Muscle of leg (tissue), 11 donors: ENCODE results near the gene WLS. TPM values are rescaled to one million over a fixed set of nuclear protein-coding genes. Genes with fewer than 3 reads are reported as not detected.

Experiments
- DNase-seq: peaks from one replicate; pipeline ENCODE4 v3.0.0; 2013
- H3K27ac ChIP-seq: one replicate; pipeline ENCODE4 v1.5.1; 2013; ENCODE audit warnings: mild to moderate bottlenecking, low read length, control low read depth
- H3K27me3 ChIP-seq: one replicate; pipeline ENCODE4 v1.6.1; 2013; ENCODE audit warnings: low read length; ENCODE audit not compliant: control insufficient read depth, insufficient read depth
- H3K36me3 ChIP-seq: one replicate; pipeline ENCODE4 v1.6.1; 2013; ENCODE audit warnings: low read length; ENCODE audit not compliant: control insufficient read depth, insufficient read depth
- H3K4me1 ChIP-seq: one replicate; pipeline ENCODE4 v1.6.1; 2013; ENCODE audit warnings: low read length; ENCODE audit not compliant: control insufficient read depth, insufficient read depth
- H3K4me3 ChIP-seq: one replicate; pipeline ENCODE4 v1.5.1; 2013; ENCODE audit warnings: low read length, control low read depth
- H3K9me3 ChIP-seq: replicated peaks from 2 replicates; pipeline ENCODE4 v1.6.1; 2013; ENCODE audit warnings: low read depth, low read length; ENCODE audit not compliant: control insufficient read depth
- WGBS: methylation state at CpG from one replicate; pipeline ENCODE4 v1.1.5; 2013; ENCODE audit warnings: missing lambda C conversion rate; ENCODE audit not compliant: insufficient coverage; 5-methylcytosine and 5-hydroxymethylcytosine counted together
- polyA plus RNA-seq, 8 donors: library from polyadenylated mRNA; unstranded; fragments of 120-200 nt; gene quantifications; one replicate each; pipeline versions ENCODE4 v1.2.1 to v1.2.3, GENCODE V29; 2013; ENCODE audit warnings: inconsistent platforms in 1 of 8, low replicate concordance in 1 of 8; ENCODE audit not compliant: insufficient read length in 8 of 8, insufficient read depth in 1 of 8
- total RNA-seq: library from RNA; stranded (reverse); fragments of 120-200 nt; gene quantifications from one replicate; pipeline ENCODE4 v1.2.4, GENCODE V29; 2013

WLS gene
- total and polyA plus RNA-seq, 9 donors: 62.7 to 126 (median 78.2) TPM

DNA sequence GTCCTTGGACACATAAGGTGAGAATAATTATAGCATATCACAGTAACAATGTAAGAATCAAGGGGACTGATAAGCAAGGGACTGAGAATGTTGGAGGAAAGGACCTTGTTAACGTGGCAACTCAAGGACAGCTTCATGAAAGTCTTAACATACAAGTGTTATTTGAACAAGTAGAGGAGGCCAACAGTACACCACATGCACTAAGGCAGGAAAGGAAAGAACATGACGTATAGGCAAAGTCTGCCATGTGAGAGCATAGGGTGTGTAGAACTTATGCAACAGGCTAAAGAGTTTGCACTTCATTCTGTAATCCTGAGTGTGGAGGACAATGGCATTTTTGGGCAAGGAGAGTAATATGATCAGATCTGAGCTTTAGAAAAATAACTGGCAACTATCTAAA is 148.6 kb downstream of the WLS start:
- H3K4me3 ChIP-seq: no peak overlapping the region

GRCh38 chr1:68081775-68082283 is 150.5 kb downstream of the WLS start:
- H3K27me3 ChIP-seq: no peaks in the 10 kb centered on the region
- H3K4me1 ChIP-seq: no peaks in the 10 kb centered on the region
- H3K9me3 ChIP-seq: no peaks in the 10 kb centered on the region
- H3K4me3 ChIP-seq: no peak overlapping the region
- no peak for DNase-seq
- no peaks in the 10 kb centered on the region for H3K36me3 ChIP-seq
- H3K27ac ChIP-seq: no peak overlapping the region

More for the DNA sequence above, 148.6 kb downstream of the WLS start:
- Histone ChIP-seq H3K4me1 (no peaks in the 10 kb centered on the region), H3K27ac (no peak overlapping the region), H3K9me3 (no peaks in the 10 kb centered on the region), H3K27me3 (no peaks in the 10 kb centered on the region), H3K36me3 (no peaks in the 10 kb centered on the region)
- no peak for DNase-seq
- 86% methylated on average over 1 of the region's 2 CpGs for WGBS

- H3K9me3 ChIP-seq: no peaks in the 10 kb centered on the region
- no peak overlapping the region for H3K4me3 ChIP-seq
- H3K27me3 ChIP-seq: no peaks in the 10 kb centered on the region
- no peaks in the 10 kb centered on the region for H3K36me3 ChIP-seq
- DNase-seq: no peak
- H3K4me1 ChIP-seq: no peaks in the 10 kb centered on the region
- H3K27ac ChIP-seq: no peak overlapping the region
- WGBS: 63% methylated on average over 2 of the region's 2 CpGs
Measured at GRCh38 chr1:68078647-68079046, 153.7 kb downstream of the WLS start.

Other genes with a start within 250 kb of the WLS start
- 3.5 TPM for gene DIRAS3, start 181.9 kb downstream of the WLS start, total RNA-seq
- 1 to 10 TPM; 3.6 to 6.0 (median 5.0) TPM for gene DIRAS3, start 181.9 kb downstream of the WLS start, polyA plus RNA-seq
- gene RPE65, start 217.4 kb upstream of the WLS start, total RNA-seq: 0.04 TPM
- gene RPE65, start 217.4 kb upstream of the WLS start, polyA plus RNA-seq: under 1 TPM in 7 of 8 donors, not detected in 1; 0.05 to 0.16 (median 0.09) TPM